ENCODE results near the gene DAD1.
"Not testable (repeated sequence)": the region's sequence is repeated elsewhere in the genome, so short reads cannot be mapped to it uniquely, and the experiment has no call there.

DAD1 gene

GRCh38 chr14:22551605-22551997 lies 37.4 kb downstream of the DAD1 start:
- DNase-seq: no peak

- DNase-seq: peak; percentile 72 to 77
These were observed 38.9 kb downstream of the DAD1 start for GRCh38 chr14:22549981-22550673.

- DNase-seq: peak in 1 of 2 donors; percentile 32
These were observed 39.6 kb downstream of the DAD1 start for GRCh38 chr14:22549324-22549962.

GRCh38 chr14:22547948-22548750 lies 40.9 kb downstream of the DAD1 start:
- no peak for DNase-seq

GRCh38 chr14:22547313-22547947 lies 41.6 kb downstream of the DAD1 start:
- no peak for DNase-seq

GRCh38 chr14:22546722-22547071 lies 42.3 kb downstream of the DAD1 start:
- DNase-seq: no peak

GRCh38 chr14:22545842-22546721 lies 42.9 kb downstream of the DAD1 start:
- peak in 1 of 2 donors; percentile 66 for DNase-seq

GRCh38 chr14:22544881-22545420 lies 44.1 kb downstream of the DAD1 start:
- DNase-seq: no peak

- DNase-seq: no peak
These were observed 44.6 kb downstream of the DAD1 start for GRCh38 chr14:22544406-22544805.

GRCh38 chr14:22543570-22544357 lies 45.3 kb downstream of the DAD1 start:
- DNase-seq: not testable (repeated sequence)

GRCh38 chr14:22542360-22542759 lies 46.7 kb downstream of the DAD1 start:
- DNase-seq: no peak

- DNase-seq: no peak
These were observed 47.3 kb downstream of the DAD1 start for GRCh38 chr14:22541721-22542120.

GRCh38 chr14:22540811-22541360 lies 48.1 kb downstream of the DAD1 start:
- DNase-seq: no peak

GRCh38 chr14:22540293-22540692 lies 48.7 kb downstream of the DAD1 start:
- peak in 1 of 2 donors; percentile 15 for DNase-seq

- peak in 1 of 2 donors; percentile 38 for DNase-seq
These were observed 49.2 kb downstream of the DAD1 start for GRCh38 chr14:22539831-22540230.

GRCh38 chr14:22538671-22539228 lies 50.3 kb downstream of the DAD1 start:
- DNase-seq: no peak

GRCh38 chr14:22537436-22538310 lies 51.4 kb downstream of the DAD1 start:
- no peak for DNase-seq

GRCh38 chr14:22536853-22537338 lies 52.1 kb downstream of the DAD1 start:
- DNase-seq: peak; percentile 82 to 87

- no peak for DNase-seq
These were observed 53.1 kb downstream of the DAD1 start for GRCh38 chr14:22535916-22536315.

Data from stimulated activated CD4-positive, alpha-beta T cell treated with anti-CD3 and anti-CD28 coated beads, Interleukin-2, amount 100 ng/mL, for 24 hours (primary cell).